ENCODE measurements around the gene RAI1. TPM values are rescaled to one million over a fixed set of nuclear protein-coding genes. Genes with fewer than 3 reads are reported as not detected.
A peak's percentile ranks its signal among the peaks of the same experiment; 100 is the strongest.

The RAI1 gene
- total RNA-seq, 1 donor from 2014 or later: 25.1 TPM

- no peak for DNase-seq (ENCODE audit: low read depth)
These were observed 17.1 kb downstream of the RAI1 start for GRCh38 chr17:17698371-17698770.

GRCh38 chr17:17698869-17699351 is 17.7 kb downstream of the RAI1 start:
- peak; percentile 80 for DNase-seq (ENCODE audit: low read depth)

GRCh38 chr17:17699491-17699890 is 18.2 kb downstream of the RAI1 start:
- no peak for DNase-seq (ENCODE audit: low read depth)

GRCh38 chr17:17700251-17700969 is 19.2 kb downstream of the RAI1 start:
- DNase-seq (ENCODE audit: low read depth): no peak

- DNase-seq (ENCODE audit: low read depth): no peak
These were observed 19.9 kb downstream of the RAI1 start for GRCh38 chr17:17701112-17701511.

- DNase-seq (ENCODE audit: low read depth): no peak
These were observed 20.4 kb downstream of the RAI1 start for GRCh38 chr17:17701658-17702057.

DNA sequence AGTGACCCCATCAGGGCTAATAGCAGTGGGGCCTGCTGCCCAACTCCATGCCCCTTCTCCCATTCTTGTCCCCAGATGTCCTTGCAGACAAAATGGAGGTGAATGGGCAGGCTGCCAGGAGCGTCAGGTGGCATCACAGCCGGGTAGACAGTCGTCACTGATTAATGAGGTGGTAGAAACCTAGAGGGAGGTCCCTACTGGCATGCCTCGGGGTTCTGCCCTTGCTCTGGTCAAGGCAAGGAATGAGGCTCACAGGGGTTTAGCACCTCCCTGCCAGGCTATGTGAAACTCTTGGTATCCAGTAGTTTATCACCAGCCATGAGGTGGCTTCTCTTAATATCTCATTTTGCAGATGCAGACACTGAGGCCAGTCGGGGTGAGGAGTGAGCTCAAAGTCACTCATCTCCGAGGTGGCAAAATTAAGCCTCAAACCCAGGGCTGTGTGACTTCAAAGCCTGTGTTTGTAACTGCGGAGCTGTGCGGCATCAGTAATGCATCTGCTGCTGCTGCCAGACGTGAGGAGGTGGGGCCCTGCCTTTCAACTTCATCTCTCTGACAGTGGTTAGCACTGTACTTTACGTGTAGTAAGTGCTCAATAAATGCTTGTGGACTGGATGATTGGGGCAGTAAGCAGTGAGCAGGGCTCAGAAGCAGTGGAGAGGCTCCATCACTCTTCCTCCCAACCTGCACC is 21.3 kb downstream of the RAI1 start:
- DNase-seq (ENCODE audit: low read depth): no peak

DNA sequence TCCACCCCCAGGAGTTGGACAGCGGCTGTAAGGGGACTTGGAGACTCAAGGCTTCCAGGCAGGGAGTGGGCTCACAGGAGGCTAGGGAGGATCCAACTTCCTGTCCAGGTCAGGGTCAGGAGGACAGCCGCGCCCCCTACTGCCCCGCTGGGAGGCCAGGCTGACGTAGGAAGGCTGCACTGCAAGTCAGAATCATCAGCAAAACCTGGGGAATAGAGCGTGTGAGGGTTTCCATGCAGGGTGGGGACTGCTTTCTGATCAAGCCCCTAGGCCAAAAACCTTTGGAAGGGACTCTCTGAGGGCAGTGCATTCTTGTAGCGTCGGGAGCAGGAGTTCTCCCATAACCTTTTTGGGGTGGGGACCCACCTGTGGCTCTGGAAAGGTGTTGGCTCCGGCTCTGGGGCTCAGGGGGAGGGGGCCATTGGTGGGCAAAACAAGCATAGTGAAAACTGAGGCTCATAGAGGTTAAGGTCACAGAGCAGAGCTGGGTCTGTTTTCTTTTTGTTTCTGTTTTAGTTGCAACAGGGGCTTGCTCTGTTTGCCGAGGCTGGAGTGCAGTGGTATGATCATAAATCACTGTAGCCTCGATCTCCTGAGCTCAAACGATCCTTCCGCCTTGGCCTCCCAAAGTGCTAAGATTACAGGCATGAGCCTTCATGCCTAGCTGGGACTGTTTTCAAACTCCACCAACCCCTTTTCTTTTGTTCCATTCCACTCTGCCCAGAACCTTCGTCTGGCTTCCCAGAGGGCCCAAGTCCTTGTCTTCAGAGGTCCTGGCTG is 22.1 kb downstream of the RAI1 start:
- DNase-seq (ENCODE audit: low read depth): no peak

- DNase-seq (ENCODE audit: low read depth): no peak
These were observed 23.7 kb downstream of the RAI1 start for GRCh38 chr17:17704931-17705330.

GRCh38 chr17:17706140-17707060 is 25.1 kb downstream of the RAI1 start:
- DNase-seq (ENCODE audit: low read depth): no peak

DNA sequence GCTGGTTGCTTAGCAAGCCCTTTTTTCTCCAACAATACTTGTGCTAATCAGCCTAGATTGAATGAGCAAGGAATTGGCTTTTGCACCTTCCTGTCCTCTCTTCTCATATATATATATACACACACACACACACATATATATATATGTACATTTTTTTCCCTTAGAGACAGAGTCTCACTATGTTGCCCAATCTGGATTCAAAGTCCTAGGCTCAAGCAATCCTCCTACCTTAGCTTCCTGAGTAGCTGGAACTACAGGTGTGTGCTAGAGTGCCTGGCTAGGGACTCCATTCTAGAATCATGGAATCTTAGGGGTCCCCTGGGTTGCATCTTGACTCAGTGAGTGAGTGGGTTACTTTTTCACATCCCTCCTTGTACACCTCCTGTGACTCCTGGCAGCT is 27.0 kb downstream of the RAI1 start:
- DNase-seq (ENCODE audit: low read depth): no peak

GRCh38 chr17:17708816-17709215 is 27.6 kb downstream of the RAI1 start:
- no peak for DNase-seq (ENCODE audit: low read depth)

DNA sequence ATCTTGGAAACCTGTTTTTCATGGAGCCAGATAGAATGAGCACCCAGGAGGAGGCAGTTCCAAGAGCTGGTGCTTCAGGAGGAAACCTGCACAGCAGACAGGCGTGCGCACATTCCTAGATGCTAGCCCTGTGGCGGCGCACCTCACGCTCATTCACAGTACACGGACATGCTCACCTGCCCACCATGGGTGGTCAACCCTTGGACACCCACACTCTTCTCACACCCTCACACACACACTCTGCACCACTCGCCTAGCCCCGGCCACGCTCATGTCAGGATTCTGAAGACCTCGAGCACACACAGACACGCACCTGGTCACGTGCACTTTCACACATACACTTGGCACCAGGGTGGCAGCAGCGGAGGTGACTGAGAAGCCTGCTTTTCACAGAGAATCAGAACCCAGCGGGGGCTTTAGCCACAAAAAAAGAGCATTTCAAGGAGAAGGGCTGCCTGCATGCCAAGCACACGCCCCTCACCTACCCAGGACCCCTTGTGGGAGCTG is 28.6 kb downstream of the RAI1 start:
- DNase-seq (ENCODE audit: low read depth): no peak

DNA sequence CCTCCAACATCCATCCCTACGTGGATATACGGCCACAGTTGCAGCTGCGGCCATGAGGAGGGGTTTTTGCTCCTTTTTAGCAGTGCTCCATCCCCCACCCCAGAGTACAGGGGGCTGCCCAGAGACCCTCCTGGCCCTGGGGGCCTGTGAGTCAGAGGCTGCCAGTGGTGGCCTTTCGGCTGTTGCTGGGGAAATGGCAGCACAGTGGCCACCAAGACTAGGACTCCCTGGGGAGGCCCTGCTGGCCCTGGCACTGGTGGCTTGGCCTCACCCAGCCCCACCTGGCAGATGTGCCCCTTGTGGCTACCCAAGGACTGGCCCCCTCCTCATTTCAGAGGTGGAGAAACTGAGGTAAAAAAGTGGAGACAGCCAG is 29.1 kb downstream of the RAI1 start:
- no peak for DNase-seq (ENCODE audit: low read depth)

DNA sequence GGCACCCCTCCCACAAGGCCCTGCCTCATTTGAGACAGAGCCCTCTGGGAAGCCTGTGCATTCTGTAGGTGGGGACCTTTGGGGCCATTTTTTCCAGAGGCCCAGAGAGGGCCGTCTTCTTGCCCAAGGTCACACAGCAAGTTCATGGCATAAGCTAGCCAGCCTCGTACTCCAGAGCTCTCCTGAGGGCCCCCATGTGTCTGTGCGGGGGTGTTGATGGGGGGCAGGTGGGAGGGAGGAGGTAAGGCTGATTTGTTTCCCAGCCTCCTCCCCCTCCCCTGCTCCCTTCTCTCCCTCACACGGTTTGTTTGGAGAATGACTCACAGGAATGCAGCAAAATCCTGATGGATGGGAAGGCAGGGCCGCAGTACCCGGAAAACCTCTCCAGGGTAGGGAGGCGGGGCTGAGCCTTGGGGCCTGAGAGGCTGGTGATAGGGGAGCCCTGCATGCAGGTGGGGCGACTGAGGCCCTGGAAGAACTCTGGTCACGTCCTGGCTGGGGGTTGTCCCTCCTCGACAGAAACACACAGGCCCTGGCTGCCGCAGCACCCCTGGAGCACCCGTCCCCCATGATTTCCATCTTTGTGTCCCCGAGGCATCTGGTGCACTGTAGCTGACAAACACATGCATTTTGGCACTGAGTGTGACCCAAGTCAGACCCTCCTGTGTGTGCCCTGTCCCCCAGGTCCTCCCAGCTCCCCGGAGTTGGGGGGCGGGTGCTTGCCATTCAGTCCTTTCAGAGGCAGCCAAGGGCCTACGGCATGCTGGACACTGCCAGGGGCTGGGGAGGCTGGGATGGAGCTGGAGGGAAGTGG is 29.7 kb downstream of the RAI1 start:
- DNase-seq (ENCODE audit: low read depth): peak; percentile 97

- DNase-seq (ENCODE audit: low read depth): no peak
These were observed 30.4 kb downstream of the RAI1 start for GRCh38 chr17:17711641-17712162.

- DNase-seq (ENCODE audit: low read depth): peak; percentile 96
These were observed 31.1 kb downstream of the RAI1 start for GRCh38 chr17:17712268-17712924.

- peak; percentile 96 for DNase-seq (ENCODE audit: low read depth)
These were observed 32.6 kb downstream of the RAI1 start for GRCh38 chr17:17713839-17714238.

DNA sequence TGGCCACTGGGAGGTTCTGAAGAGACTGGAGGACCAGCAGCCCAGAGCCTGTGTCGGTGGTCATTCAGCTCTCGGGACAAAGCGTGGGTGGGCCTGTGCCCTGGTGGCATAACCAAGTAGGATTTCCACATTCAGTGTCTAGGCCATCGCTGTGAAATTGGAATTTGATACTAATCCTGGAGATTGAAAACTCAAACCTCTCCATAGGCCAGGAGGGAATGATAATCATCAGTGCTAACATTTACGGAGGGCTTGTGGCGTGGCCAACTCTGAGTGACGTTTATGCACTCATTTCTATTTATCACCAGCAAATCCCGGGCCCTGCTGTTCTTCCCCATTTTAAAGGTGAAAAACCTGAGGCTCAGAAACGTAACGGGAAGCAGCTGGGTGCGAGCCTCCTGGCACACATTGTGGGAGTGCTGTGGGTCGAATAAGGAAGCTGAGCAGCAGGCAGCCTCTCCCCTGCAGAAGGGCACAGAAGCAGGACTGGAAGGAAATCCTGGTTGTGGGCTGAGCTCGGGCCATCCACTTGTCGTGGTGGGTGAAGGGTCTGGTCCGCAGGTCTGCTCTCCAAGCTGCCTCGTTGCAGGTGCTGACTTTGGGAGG is 33.1 kb downstream of the RAI1 start:
- DNase-seq (ENCODE audit: low read depth): no peak

Measured in renal cortical epithelial cell (primary cell).